Astrocyte of the spinal cord (primary cell): Measurements from ENCODE around the gene FBXW5.

Experiments
- DNase-seq: peaks from one replicate; pipeline ENCODE4 v3.0.0; 2011; ENCODE audit warnings: low read depth, low spot score
- H3K4me3 ChIP-seq: 2 replicates; pipeline ENCODE4 v1.5.1; 2011; ENCODE audit warnings: low read depth, mild to moderate bottlenecking, low read length, moderate library complexity
- CTCF ChIP-seq: IDR thresholded peaks from 2 replicates; pipeline ENCODE4 v1.5.1; 2012; ENCODE audit warnings: low read depth, mild to moderate bottlenecking, low read length, inconsistent platforms
- in situ Hi-C: cut with HindIII; loops from 2 replicates; pipeline ENCODE4 v1.10.0; 2017; ENCODE audit warnings: low sequenced_read_pairs

Gene FBXW5

GRCh38 chr9:136977649-136978072, 33.1 kb upstream of the FBXW5 start:
- DNase-seq, result no peak
- peak overlapping the region; percentile 45 for H3K4me3 ChIP-seq
- in situ Hi-C loops, result no loop called here
- TF ChIP-seq CTCF, result no peak

DNA sequence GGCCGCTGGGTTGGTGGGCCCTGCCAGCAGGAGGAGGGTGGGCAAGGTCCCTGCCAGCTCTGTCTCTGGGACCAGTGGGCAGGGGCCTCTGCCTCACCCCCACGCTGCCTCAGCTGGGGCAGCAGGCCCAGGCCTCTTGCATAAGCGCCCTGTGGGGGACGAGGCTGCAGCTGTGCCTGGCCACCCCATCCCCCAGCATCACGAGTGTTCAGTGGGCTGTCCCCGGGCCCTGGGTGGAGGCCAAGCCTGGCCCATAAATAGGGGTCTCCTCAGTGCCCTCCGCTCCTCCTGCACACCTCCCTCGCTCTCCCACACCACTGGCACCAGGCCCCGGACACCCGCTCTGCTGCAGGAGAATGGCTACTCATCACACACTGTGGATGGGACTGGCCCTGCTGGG, 32.7 kb upstream of the FBXW5 start, which contains the start of gene PTGDS:
PTGDS (plus strand) TSS at position 282 of the 400 bp plus-strand sequence; CDS start at position 357, 75 bp downstream.
- DNase-seq, result peak; percentile 18
- in situ Hi-C loops, result no loop called here
- no peak for TF ChIP-seq CTCF
- peak within 1 kb of the TSS; percentile 45 for H3K4me3 ChIP-seq

DNA sequence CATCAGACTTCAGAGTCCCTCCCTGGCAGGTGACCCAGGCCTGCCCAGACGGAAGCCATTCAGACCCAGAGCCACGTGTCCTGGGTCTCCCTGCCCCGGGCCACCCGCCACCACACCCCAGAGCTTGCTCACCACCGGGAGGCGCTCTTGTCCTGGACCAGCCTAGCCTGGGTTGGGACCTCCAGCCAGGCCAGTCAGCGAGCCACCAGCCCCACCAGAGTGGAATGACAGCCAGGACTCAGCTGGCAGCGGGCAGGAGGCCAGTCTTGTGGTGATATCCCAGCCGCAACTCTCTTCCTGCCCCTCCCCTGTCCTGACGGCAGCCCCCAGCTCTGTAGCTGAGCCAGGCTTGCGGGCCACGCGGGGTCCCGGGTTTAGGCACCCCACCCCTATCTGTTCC, 31.1 kb upstream of the FBXW5 start:
- in situ Hi-C loops, result no loop called here
- TF ChIP-seq CTCF, result peak; percentile 32
- no peak overlapping the region for H3K4me3 ChIP-seq
- DNase-seq, result peak; percentile 17

- DNase-seq, result no peak
- TF ChIP-seq CTCF, result no peak
- in situ Hi-C loops, result no loop called here
- H3K4me3 ChIP-seq, result no peak overlapping the region
Measured at GRCh38 chr9:136974817-136975535, 30.4 kb upstream of the FBXW5 start.

DNA sequence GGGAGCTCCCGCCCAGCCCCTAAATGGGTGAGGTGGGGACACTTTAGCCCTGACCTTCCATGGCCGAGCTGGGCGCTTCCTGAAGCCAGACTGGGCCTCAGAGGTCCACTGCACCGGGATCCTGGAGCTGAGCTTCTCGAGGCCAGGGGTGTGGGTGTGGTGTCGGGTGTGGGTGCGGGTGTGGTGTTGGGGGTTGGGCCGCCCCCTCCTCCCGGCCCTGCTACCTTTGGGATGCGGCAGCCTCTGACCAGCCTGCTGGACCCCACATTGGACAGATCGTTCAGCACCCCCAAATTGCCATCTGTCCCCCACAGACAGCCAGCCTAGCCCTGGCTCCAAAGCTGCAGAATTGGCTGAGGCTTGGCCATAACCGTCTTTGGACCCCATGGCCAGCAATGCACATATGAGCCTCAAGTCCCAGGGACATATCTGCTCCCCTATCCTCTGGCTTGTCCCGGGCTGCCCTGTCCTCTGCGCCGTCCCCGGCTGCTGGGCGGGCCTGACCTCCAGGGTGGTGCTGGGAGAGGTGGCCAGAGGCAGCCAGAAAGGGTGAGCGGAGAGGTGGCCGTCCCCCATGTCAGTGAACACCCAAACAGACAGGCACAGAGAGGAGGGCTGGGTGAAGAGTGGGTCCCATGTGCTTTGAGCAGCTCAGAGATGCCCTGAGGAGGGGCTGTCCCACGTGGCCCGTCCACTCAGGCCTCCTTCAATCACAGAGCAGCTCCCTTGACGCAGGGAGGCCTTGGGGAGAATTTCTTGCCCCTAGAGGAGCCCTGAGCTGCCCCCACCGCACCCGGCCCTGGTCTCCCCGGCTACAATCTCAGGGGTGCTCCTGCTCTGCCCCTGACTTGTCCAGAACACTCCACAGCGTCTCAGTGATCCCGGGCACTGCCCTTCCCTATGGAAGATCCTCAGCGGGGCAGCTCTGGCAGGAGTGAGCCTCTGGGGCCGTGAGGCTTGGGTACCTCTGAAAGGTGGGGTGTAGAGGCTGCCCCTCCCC, 29.4 kb upstream of the FBXW5 start:
- TF ChIP-seq CTCF, result no peak
- DNase-seq, result no peak
- in situ Hi-C loops, result no loop called here
- H3K4me3 ChIP-seq, result no peak overlapping the region

GRCh38 chr9:136972743-136973142, 28.2 kb upstream of the FBXW5 start:
- no peak for TF ChIP-seq CTCF
- no peak for DNase-seq
- in situ Hi-C loops, result no loop called here
- H3K4me3 ChIP-seq, result no peak overlapping the region
